Mesodermal cell (in vitro differentiated cells): ENCODE results near the gene SYPL1.

ENCODE experiments used
- H3K27ac ChIP-seq: 2 replicates; pipeline ENCODE4 v1.7.0; 2013; ENCODE audit warnings: mild to moderate bottlenecking, low read depth, low read length, moderate library complexity; ENCODE audit not compliant: severe bottlenecking
- H3K36me3 ChIP-seq: 2 replicates; pipeline ENCODE4 v1.7.1; 2013; ENCODE audit warnings: mild to moderate bottlenecking, low read length, moderate library complexity; ENCODE audit not compliant: control insufficient read depth, insufficient read depth
- H3K4me1 ChIP-seq: one replicate; pipeline ENCODE4 v1.7.1; 2013; ENCODE audit warnings: mild to moderate bottlenecking, low read length; ENCODE audit not compliant: insufficient read depth, control insufficient read depth, poor library complexity, severe bottlenecking
- H3K4me3 ChIP-seq: 2 replicates; pipeline ENCODE4 v1.7.0; 2013; ENCODE audit warnings: low read length, control low read depth, mild to moderate bottlenecking; ENCODE audit not compliant: insufficient read depth, poor library complexity, severe bottlenecking; ENCODE audit errors: extremely low read depth
- H3K9me3 ChIP-seq: 2 replicates; pipeline ENCODE4 v1.7.1; 2013; ENCODE audit warnings: mild to moderate bottlenecking, low read length, moderate library complexity; ENCODE audit not compliant: control insufficient read depth
- WGBS, 2 experiments: methylation state at CpG; one replicate each; pipeline ENCODE4 v1.1.5; 2013; ENCODE audit warnings: missing lambda C conversion rate in 2 of 2; ENCODE audit not compliant: insufficient coverage in 2 of 2; 5-methylcytosine and 5-hydroxymethylcytosine counted together

Gene SYPL1

DNA sequence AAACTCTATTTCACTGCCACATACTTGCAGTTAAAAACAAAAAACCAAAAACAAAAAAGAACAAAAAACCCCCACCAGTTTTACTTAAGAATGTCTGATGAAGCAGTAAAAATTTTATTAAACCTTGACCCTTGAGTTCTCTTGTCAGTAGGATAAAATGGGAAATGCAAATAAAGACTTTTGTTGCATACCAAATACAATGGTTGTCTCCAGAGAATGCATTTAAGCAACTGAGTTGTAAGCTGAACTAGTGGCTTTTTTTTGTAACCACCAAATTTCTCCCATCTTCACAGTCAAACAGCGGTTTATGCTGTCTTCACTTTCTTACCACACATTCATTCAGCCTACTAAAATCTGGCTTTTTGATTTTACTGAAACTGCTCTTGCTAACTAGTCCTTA is 3.1 kb downstream of the SYPL1 start:
- Histone ChIP-seq H3K4me1 (peaks cover 3% of the 10 kb centered on the region), H3K4me3 (no peak overlapping the region), H3K27ac (no peak overlapping the region), H3K9me3 (no peaks in the 10 kb centered on the region), H3K36me3 (peaks cover 3% of the 10 kb centered on the region)
- 93 to 94% methylated on average over 1 of the region's 1 CpG for WGBS, 2 experiments

GRCh38 chr7:106104721-106105260 is 7.3 kb downstream of the SYPL1 start:
- Histone ChIP-seq H3K27ac (no peak overlapping the region), H3K4me3 (no peak overlapping the region), H3K36me3 (peaks cover 3% of the 10 kb centered on the region), H3K9me3 (no peaks in the 10 kb centered on the region), H3K4me1 (no peaks in the 10 kb centered on the region)
- WGBS, 2 experiments, result no CpG with 5 or more reads among the region's 2 CpGs

DNA sequence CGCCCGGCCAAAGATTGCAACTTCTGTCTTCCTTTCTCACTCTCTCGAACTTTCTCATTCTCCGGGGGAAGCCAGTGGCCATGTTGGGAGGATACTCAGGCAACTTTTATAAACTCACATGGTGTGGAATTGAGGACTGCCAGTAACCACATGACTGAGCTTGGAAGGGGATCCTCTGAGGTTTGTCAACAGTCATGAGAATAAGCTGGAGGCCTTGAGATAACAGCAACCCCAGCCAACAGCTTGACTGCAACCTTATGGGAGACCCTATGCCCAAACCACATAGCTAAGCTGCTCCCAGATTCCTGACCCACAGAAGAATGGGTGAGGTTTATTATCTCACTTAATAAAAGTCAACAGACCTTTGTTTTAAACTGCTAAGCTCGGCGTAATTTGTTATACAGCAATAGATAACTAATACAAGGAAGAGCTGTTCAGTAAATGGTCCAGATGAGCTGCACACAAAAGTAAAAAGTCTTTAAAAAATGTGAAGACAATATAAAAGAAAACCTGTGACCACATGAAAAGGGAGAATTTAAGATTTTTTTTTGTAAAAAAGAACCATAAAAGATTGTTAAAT is 9.6 kb downstream of the SYPL1 start:
- H3K27ac ChIP-seq, result no peak overlapping the region
- 100% methylated on average over 1 to 3 of the region's 6 CpGs for WGBS, 2 experiments

DNA sequence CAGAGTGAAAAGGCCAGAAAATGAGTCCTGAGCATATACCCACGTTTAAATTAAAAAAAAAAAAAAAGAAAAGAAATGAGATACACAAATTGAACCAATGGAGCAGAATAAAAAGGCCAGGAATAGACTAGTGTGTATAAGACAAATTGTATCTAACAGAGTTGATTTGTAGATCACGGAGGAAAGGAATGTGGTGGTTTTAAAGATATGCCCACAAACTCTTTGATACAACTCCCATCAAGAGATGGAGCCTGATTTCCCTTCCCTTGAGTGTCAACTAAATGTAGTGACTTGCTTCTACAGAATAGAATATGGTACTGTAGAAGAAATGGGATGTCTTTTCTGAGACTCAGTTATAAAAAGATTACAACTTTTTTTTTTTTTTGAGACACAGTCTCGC is 10.4 kb downstream of the SYPL1 start:
- Histone ChIP-seq H3K4me3 (no peak overlapping the region), H3K9me3 (no peaks in the 10 kb centered on the region), H3K27ac (no peak overlapping the region), H3K4me1 (no peaks in the 10 kb centered on the region), H3K36me3 (peaks cover 19% of the 10 kb centered on the region)
- WGBS, 2 experiments, result 86% methylated on average over 1 of the region's 3 CpGs; no CpG with 5 or more reads in 1 of the 2 experiments

More for the DNA sequence above, 9.6 kb downstream of the SYPL1 start:
- no peak overlapping the region for H3K4me3 ChIP-seq
- H3K36me3 ChIP-seq, result peaks cover 12% of the 10 kb centered on the region
- no peaks in the 10 kb centered on the region for H3K4me1 ChIP-seq
- no peaks in the 10 kb centered on the region for H3K9me3 ChIP-seq

DNA sequence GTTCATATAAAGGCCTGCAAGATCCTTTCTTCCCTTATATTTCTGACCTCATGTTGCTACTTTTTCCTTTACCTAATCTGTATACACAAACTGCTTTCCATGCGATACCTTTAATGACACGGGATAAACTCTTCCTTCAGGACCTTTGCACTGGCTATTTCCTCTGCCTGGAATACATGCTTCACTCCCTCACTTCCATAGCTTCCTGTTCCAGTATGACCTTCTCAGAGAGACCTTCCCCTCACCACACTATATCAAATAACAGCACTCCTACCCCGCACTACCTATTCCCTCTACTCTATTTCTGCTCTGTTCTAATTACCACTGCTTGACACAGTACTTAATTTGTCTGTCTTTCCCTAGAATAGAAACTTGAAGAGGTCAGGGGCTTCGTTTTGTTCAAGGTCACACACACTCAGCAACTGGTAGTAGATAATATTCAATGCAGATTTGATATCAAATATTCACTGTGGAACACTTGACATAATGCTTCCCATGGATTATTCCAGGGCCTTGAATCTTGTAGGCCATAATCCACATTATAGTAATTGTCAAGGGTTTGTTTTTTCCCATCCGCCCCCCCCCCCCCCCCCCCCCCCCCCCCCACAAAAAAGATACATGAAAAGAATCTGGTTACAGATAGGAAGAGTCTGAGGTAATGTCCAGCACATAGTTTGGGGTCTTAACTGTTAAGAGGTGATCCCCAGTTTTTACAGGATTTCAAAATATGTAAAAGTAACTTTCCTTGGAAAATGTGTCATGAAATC is 11.1 kb downstream of the SYPL1 start:
- Histone ChIP-seq H3K9me3 (no peaks in the 10 kb centered on the region), H3K36me3 (peaks cover 21% of the 10 kb centered on the region), H3K27ac (no peak overlapping the region), H3K4me1 (no peaks in the 10 kb centered on the region), H3K4me3 (no peak overlapping the region)
- 91 to 97% methylated on average over 2 to 3 of the region's 5 CpGs for WGBS, 2 experiments

DNA sequence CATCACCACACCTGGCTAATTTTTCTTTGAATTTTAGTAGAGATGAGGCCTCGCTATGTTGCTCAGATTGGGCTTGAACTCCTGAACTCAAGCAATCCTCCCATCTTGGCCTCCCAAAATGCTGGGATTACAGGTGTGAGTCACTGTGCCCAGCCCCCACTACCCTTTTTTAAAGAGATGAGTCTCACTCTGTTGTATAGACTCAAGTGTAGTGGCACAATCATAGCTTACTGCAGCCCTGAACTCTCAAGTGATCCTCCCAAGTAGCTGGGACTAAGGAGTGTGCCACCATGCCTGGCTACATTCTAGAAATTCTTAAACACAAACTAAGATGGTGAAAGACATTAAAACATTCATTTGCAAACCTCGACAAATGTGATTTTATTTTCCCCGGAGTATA is 12.6 kb downstream of the SYPL1 start:
- WGBS, 2 experiments, result 100% methylated on average over 1 of the region's 3 CpGs; no CpG with 5 or more reads in 1 of the 2 experiments
- Histone ChIP-seq H3K9me3 (no peaks in the 10 kb centered on the region), H3K4me1 (no peaks in the 10 kb centered on the region), H3K4me3 (no peak overlapping the region), H3K36me3 (peaks cover 29% of the 10 kb centered on the region), H3K27ac (no peak overlapping the region)

DNA sequence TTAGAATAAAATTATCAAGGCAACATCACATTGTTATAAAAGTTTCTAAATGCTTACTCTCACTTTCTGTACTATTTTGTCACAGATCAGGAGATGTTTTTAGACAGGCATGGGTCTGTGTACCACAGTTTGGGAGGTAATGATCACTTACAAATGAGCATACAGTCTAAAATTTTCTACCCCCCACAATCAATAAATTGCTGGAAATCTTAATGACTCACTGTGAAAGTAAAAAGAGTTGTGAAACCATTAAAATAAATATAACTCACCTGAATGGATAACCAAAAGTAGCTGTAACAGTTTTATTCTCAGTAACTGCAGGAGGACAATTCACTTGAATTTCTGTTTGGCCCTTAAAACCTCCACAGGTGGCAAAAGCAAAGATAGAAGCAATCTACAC is 13.2 kb downstream of the SYPL1 start:
- no peak overlapping the region for H3K27ac ChIP-seq
- H3K4me3 ChIP-seq, result no peak overlapping the region
- no peaks in the 10 kb centered on the region for H3K4me1 ChIP-seq
- no peaks in the 10 kb centered on the region for H3K9me3 ChIP-seq
- H3K36me3 ChIP-seq, result peaks cover 29% of the 10 kb centered on the region

GRCh38 chr7:106095634-106096033 is 16.5 kb downstream of the SYPL1 start:
- Histone ChIP-seq H3K36me3 (peaks cover 47% of the 10 kb centered on the region), H3K4me1 (no peaks in the 10 kb centered on the region), H3K4me3 (no peak overlapping the region), H3K27ac (no peak overlapping the region), H3K9me3 (no peaks in the 10 kb centered on the region)
- WGBS, 2 experiments, result no CpG with 5 or more reads among the region's 1 CpG

- H3K36me3 ChIP-seq, result peaks cover 54% of the 10 kb centered on the region
- no peaks in the 10 kb centered on the region for H3K9me3 ChIP-seq
- no peak overlapping the region for H3K27ac ChIP-seq
- no peaks in the 10 kb centered on the region for H3K4me1 ChIP-seq
- no peak overlapping the region for H3K4me3 ChIP-seq
- 88 to 100% methylated on average over 1 to 2 of the region's 3 CpGs for WGBS, 2 experiments
Measured at GRCh38 chr7:106094780-106095179, 17.3 kb downstream of the SYPL1 start.

GRCh38 chr7:106092204-106092603 is 19.9 kb downstream of the SYPL1 start:
- Histone ChIP-seq H3K4me1 (no peaks in the 10 kb centered on the region), H3K27ac (no peak overlapping the region), H3K36me3 (peaks cover 55% of the 10 kb centered on the region), H3K9me3 (no peaks in the 10 kb centered on the region), H3K4me3 (no peak overlapping the region)
- 67 to 80% methylated on average over 1 of the region's 1 CpG for WGBS, 2 experiments

DNA sequence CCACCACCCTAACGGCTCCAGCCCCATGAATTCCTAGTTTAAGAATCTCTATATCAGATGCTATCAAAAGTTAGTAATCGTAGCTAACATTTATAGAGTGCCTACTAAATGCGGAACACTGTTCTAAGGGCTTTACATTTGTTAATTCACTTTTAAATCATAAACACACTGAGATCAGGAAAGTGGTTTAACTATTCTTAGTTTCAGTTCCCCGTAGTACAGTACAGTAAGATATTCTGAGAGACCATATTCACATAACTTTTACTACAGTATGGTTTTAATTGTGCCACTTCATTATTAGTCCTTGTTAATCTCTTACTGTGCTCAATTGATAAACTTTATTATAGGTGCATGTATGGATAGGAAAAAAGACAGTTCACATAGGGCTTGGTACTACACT is 22.5 kb downstream of the SYPL1 start:
- WGBS, 2 experiments, result no CpG with 5 or more reads among the region's 4 CpGs
- Histone ChIP-seq H3K36me3 (peaks cover 38% of the 10 kb centered on the region), H3K4me1 (no peaks in the 10 kb centered on the region), H3K4me3 (no peak overlapping the region), H3K27ac (no peak overlapping the region), H3K9me3 (no peaks in the 10 kb centered on the region)
